LNCaP clone FGC (cell line): ENCODE measurements around the gene CENPP.
A peak's percentile ranks its signal among the peaks of the same experiment; 100 is the strongest.

ENCODE experiments used
- DNase-seq: peaks from one replicate; pipeline ENCODE4 v3.0.0-alpha.2; 2011; ENCODE audit warnings: low read depth
- H3K4me3 ChIP-seq: 2 replicates; pipeline ENCODE4 v1.5.1; 2011; ENCODE audit warnings: mild to moderate bottlenecking, low read depth, low read length, control low read depth
- CTCF ChIP-seq: IDR thresholded peaks from 2 replicates; pipeline ENCODE4 v1.5.1; 2012; ENCODE audit warnings: mild to moderate bottlenecking; ENCODE audit not compliant: control insufficient read depth, insufficient read depth; ENCODE audit errors: extremely low read depth

CENPP gene

GRCh38 chr9:92614123-92614510 lies 288.4 kb downstream of the CENPP start:
- no peak for DNase-seq
- no peak for TF ChIP-seq CTCF
- no peak overlapping the region for H3K4me3 ChIP-seq

- peak; percentile 1; the same call in 1 of the 2 replicates for TF ChIP-seq CTCF
- no peak overlapping the region for H3K4me3 ChIP-seq
- DNase-seq = no peak
These were observed 289.2 kb downstream of the CENPP start for GRCh38 chr9:92614763-92615461.

GRCh38 chr9:92615790-92616189 lies 290.0 kb downstream of the CENPP start:
- H3K4me3 ChIP-seq = no peak overlapping the region
- TF ChIP-seq CTCF = no peak
- no peak for DNase-seq

- DNase-seq = no peak
- no peak for TF ChIP-seq CTCF
- no peak overlapping the region for H3K4me3 ChIP-seq
These were observed 290.5 kb downstream of the CENPP start for GRCh38 chr9:92616199-92616641.

- DNase-seq = no peak
- no peak for TF ChIP-seq CTCF
- no peak overlapping the region for H3K4me3 ChIP-seq
These were observed 290.9 kb downstream of the CENPP start for GRCh38 chr9:92616655-92617111.

- TF ChIP-seq CTCF = no peak
- no peak overlapping the region for H3K4me3 ChIP-seq
- DNase-seq = no peak
These were observed 291.6 kb downstream of the CENPP start for GRCh38 chr9:92617195-92617813.
